ENCODE data around the gene EARS2. TPM values are rescaled to one million over a fixed set of nuclear protein-coding genes. Genes with fewer than 3 reads are reported as not detected.

EARS2 gene
- total and polyA plus RNA-seq, 2 of the 4 experiments (the other 2 are of a cell fraction) = 28.1 to 37.8 TPM

GRCh38 chr16:23567602-23568001 is 10.5 kb upstream of the EARS2 start:
- Histone ChIP-seq H2AK9ac (replicated peaks; ENCODE audit: low read depth, low read length, poor library complexity) (no peak overlapping the region), H4K8ac (ENCODE audit: low read depth in 2 of 2, low read length in 2 of 2) (no peak overlapping the region), H3K56ac (ENCODE audit: extremely low read depth, insufficient read depth, low read length) (no peak overlapping the region), H2AFZ (replicated peaks; ENCODE audit: low read length, poor library complexity) (no peak overlapping the region), H3K18ac (ENCODE audit: low read depth, low read length) (no peak overlapping the region), H3K4ac (ENCODE audit: low read depth, low read length) (no peak overlapping the region), H3K79me1 (ENCODE audit: low read depth in 1 of 2, low read length in 2 of 2) (peaks cover 28 to 40% of the 10 kb centered on the region in 2 experiments), H3K23ac (ENCODE audit: low read depth, low read length) (no peak overlapping the region), H4K20me1 (ENCODE audit: insufficient read depth, low read length) (peaks cover 13% of the 10 kb centered on the region; the same call in 1 of the 2 replicates), H3K4me3 (ENCODE audit: insufficient read depth, low read depth, low read length) (no peak overlapping the region), H3K27me3 (ENCODE audit: control insufficient read depth, insufficient read depth, low read length) (no peaks in the 10 kb centered on the region), H3K4me1 (ENCODE audit: control insufficient read depth, insufficient read depth, low read length) (no peaks in the 10 kb centered on the region), H3K9me3 (ENCODE audit: control insufficient read depth, insufficient read depth, low read length) (no peaks in the 10 kb centered on the region), H4K91ac (ENCODE audit: insufficient read depth, low read depth, low read length) (no peak overlapping the region), H3K9ac (ENCODE audit: low read depth, low read length) (no peak overlapping the region), H2BK15ac (ENCODE audit: low read depth, low read length) (no peak overlapping the region), H3K27ac (ENCODE audit: insufficient read depth, low read length) (no peak overlapping the region), H2AK5ac (ENCODE audit: low read depth, low read length) (no peak overlapping the region), H4K5ac (ENCODE audit: low read depth, low read length) (no peak overlapping the region), H3K9me1 (ENCODE audit: insufficient read depth, low read length) (peaks cover 3% of the 10 kb centered on the region; the same call in 1 of the 2 replicates), H3K36me3 (ENCODE audit: control insufficient read depth, insufficient read depth, low read length) (peaks cover 83% of the 10 kb centered on the region), H2BK20ac (ENCODE audit: low read depth, low read length) (no peak overlapping the region), H2BK120ac (ENCODE audit: low read depth, low read length) (no peak overlapping the region), H3K14ac (replicated peaks; ENCODE audit: low read depth, low read length) (no peak overlapping the region), H2BK5ac (ENCODE audit: low read depth, low read length, poor library complexity, severe bottlenecking) (no peak overlapping the region), H3K4me2 (ENCODE audit: low read depth, low read length) (no peak overlapping the region)
- POLR2A ChIA-PET (ENCODE audit: unreplicated experiment) = no interaction called here
- 80% methylated on average over 1 of the region's 3 CpGs; no CpG with 5 or more reads in 1 of the 2 experiments for WGBS, 2 experiments (ENCODE audit: extremely low coverage in 2 of 2, insufficient read length in 1 of 2)
- DNase-seq (no peak), ATAC-seq (ENCODE audit: low read depth) (no peak)
- intact Hi-C loops (cut with micrococcal nuclease) = no loop called here
- TF ChIP-seq FOS (IDR thresholded peaks at IDR 0.05; ENCODE audit: low read depth, low read length) (no peak), USF2 (IDR thresholded peaks at IDR 0.05; ENCODE audit: low read depth, low read length) (no peak), SMC3 (IDR thresholded peaks at IDR 0.05; ENCODE audit: low read depth, low read length) (no peak)
- CTCF ChIA-PET = no interaction called here
- dilution Hi-C loops (cut with HindIII; ENCODE audit: low sequenced_read_pairs, unreplicated experiment) = no loop called here
- no TSS peak for BruUV-seq (replicated peaks)
- in situ Hi-C loops (cut with MboI; ENCODE audit: low sequenced_read_pairs) = no loop called here
